GM12892 (cell line): ENCODE results near the gene LTB4R2.

Experiments used
- POLR2A ChIP-seq: IDR thresholded peaks from 2 replicates; pipeline ENCODE4 v1.6.1; 2011; ENCODE audit warnings: low read depth, low read length, control low read depth
- POLR2AphosphoS5 ChIP-seq: IDR thresholded peaks from 2 replicates; pipeline ENCODE4 v1.6.1; 2011; ENCODE audit warnings: low read depth, low read length, control low read depth
- TAF1 ChIP-seq: IDR thresholded peaks from 2 replicates; pipeline ENCODE4 v1.6.1; 2011; ENCODE audit warnings: low read depth, mild to moderate bottlenecking, control low read depth, low read length, borderline replicate concordance

DNA sequence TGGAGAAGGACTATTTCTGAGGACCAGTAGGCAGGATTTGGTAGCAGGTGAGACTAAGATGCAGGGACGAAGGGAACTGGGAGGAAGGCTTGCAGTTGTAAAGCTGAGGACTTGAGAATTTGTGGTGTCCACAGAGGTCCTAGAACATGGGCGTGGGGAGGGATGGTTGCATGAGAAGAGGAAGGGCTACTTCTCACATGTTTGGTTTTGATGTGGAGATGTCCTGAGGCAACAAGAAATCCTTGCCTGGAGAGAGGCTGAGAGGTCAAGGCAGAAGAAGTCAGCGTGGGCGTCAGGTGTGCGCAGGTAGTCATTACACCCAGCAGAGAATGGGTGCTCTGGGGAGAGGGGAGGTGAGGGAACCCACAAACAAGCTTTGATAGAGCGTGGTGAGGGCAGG, 32.9 kb upstream of the LTB4R2 start:
- no peak for TF ChIP-seq POLR2A
- no peak for TF ChIP-seq POLR2AphosphoS5
- no peak for TF ChIP-seq TAF1
